GM18517 (cell line): Measurements from ENCODE around the gene ENDOV.

Experiments
- ATAC-seq: cut with Tn5 transposase; IDR thresholded peaks from one replicate; pipeline ENCODE4 v1.9.1; 2021; ENCODE audit warnings: mild to moderate bottlenecking, moderate library complexity; ENCODE audit not compliant: unreplicated experiment

ENDOV gene

GRCh38 chr17:80464486-80464885 lies 49.5 kb downstream of the ENDOV start:
- no peak for ATAC-seq

GRCh38 chr17:80465327-80465974 lies 50.5 kb downstream of the ENDOV start:
- ATAC-seq: no peak

- ATAC-seq: no peak
Measured at GRCh38 chr17:80466188-80466705, 51.3 kb downstream of the ENDOV start.

GRCh38 chr17:80468242-80468641 lies 53.3 kb downstream of the ENDOV start:
- ATAC-seq: no peak

GRCh38 chr17:80468781-80469493 lies 54.0 kb downstream of the ENDOV start:
- ATAC-seq: no peak

- no peak for ATAC-seq
Measured at GRCh38 chr17:80469667-80470066, 54.7 kb downstream of the ENDOV start.

GRCh38 chr17:80470603-80471002 lies 55.6 kb downstream of the ENDOV start:
- no peak for ATAC-seq

- no peak for ATAC-seq
Measured at GRCh38 chr17:80471922-80472321, 57.0 kb downstream of the ENDOV start.

- ATAC-seq: no peak
Measured at GRCh38 chr17:80472996-80473395, 58.0 kb downstream of the ENDOV start.

GRCh38 chr17:80473701-80474100 lies 58.7 kb downstream of the ENDOV start:
- no peak for ATAC-seq

- no peak for ATAC-seq
Measured at GRCh38 chr17:80474231-80474960, 59.4 kb downstream of the ENDOV start.

- ATAC-seq: no peak
Measured at GRCh38 chr17:80474961-80475909, 60.3 kb downstream of the ENDOV start.

- no peak for ATAC-seq
Measured at GRCh38 chr17:80475910-80476876, 61.2 kb downstream of the ENDOV start, which contains the start of gene NPTX1. Gene NPTX1, minus strand, starts transcription at chr17:80476607. Its CDS starts 161 bp downstream, at chr17:80476446.

- ATAC-seq: no peak
Measured at GRCh38 chr17:80476877-80477646, 62.1 kb downstream of the ENDOV start.

GRCh38 chr17:80477647-80478478 lies 62.9 kb downstream of the ENDOV start:
- no peak for ATAC-seq

GRCh38 chr17:80478487-80479245 lies 63.7 kb downstream of the ENDOV start:
- ATAC-seq: no peak

GRCh38 chr17:80479246-80479566 lies 64.2 kb downstream of the ENDOV start:
- ATAC-seq: no peak
